Nephron progenitor cell (in vitro differentiated cells): ENCODE measurements around the gene PTK7.
A peak's percentile ranks its signal among the peaks of the same experiment; 100 is the strongest.

ENCODE experiments used
- DNase-seq: peaks from one replicate; pipeline ENCODE4 v3.0.0; 2021
- H3K27ac Mint-ChIP-seq: 2 replicates; pipeline ENCODE4 v1.8.0; 2021; ENCODE audit warnings: mild to moderate bottlenecking, moderate library complexity, mixed read lengths
- H3K27me3 Mint-ChIP-seq: 2 replicates; pipeline ENCODE4 v1.8.0; 2021; ENCODE audit warnings: mild to moderate bottlenecking, low read depth, mixed read lengths; ENCODE audit not compliant: poor library complexity
- H3K36me3 Mint-ChIP-seq: 2 replicates; pipeline ENCODE4 v1.8.0; 2021; ENCODE audit warnings: low read depth, mixed read lengths
- H3K4me1 Mint-ChIP-seq: 2 replicates; pipeline ENCODE4 v1.8.0; 2021; ENCODE audit warnings: mixed read lengths
- H3K4me3 Mint-ChIP-seq: 2 replicates; pipeline ENCODE4 v1.8.0; 2021; ENCODE audit warnings: mild to moderate bottlenecking, moderate library complexity, mixed read lengths
- H3K9me3 Mint-ChIP-seq: 2 replicates; pipeline ENCODE4 v1.8.0; 2021; ENCODE audit warnings: mild to moderate bottlenecking, moderate library complexity, mixed read lengths
- TF ChIP-seq, protein P1 (sequence below): fragments of 200-600 bp; sonication (generic); IDR thresholded peaks from 2 replicates; pipeline ENCODE4 v1.5.0; 2021; ENCODE audit warnings: antibody characterized with exemption

Gene PTK7

DNA sequence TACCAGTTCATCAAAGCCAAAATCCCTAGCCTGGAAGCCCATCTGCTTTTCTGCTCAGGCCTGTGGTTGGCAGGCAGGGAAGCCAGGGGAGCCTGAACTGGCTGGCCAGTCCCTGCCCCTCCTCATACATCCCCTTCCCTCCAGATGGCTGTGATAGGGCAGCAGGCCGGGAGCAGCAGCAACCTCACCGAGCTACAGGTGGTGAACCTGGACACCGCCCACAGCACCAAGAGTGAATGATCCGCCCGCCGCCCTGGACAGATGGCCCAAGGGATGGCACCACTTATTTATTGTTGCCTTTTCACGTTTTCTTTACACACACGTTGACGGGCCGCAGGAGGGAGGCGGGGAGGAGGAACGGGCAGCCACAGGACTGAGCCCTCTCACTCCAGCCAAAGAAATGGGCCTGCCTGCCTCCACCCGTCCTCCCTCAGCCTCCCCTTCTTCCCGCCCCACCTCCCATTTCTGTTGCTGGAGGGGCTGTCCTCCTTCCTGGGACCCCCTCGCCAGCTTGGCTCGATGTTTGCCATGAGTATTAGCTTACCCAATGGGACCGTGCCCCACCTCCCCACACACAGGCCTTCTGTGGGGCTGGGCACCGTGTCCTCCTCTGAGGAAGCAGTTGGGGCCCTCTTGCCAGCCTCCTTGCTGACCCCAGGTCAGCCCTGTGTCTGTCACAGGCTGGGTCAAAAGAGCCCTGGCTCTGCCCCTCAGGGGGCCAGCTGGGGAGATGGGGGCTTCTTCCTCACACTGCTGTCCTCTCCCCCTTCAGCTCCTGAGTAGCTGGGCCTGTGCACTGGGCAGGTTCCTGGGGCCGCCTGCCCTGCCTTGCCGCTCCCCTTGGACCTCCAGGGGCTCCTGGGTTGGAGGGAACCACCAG is 103.1 kb downstream of the PTK7 start:
- Mint-ChIP-seq H3K36me3 (peaks cover 34% of the 10 kb centered on the region), H3K9me3 (no peaks in the 10 kb centered on the region), H3K4me1 (peaks cover 62% of the 10 kb centered on the region), H3K27me3 (peaks cover 3% of the 10 kb centered on the region), H3K27ac (no peak overlapping the region), H3K4me3 (no peak overlapping the region)
- TF ChIP-seq, protein P1, sequence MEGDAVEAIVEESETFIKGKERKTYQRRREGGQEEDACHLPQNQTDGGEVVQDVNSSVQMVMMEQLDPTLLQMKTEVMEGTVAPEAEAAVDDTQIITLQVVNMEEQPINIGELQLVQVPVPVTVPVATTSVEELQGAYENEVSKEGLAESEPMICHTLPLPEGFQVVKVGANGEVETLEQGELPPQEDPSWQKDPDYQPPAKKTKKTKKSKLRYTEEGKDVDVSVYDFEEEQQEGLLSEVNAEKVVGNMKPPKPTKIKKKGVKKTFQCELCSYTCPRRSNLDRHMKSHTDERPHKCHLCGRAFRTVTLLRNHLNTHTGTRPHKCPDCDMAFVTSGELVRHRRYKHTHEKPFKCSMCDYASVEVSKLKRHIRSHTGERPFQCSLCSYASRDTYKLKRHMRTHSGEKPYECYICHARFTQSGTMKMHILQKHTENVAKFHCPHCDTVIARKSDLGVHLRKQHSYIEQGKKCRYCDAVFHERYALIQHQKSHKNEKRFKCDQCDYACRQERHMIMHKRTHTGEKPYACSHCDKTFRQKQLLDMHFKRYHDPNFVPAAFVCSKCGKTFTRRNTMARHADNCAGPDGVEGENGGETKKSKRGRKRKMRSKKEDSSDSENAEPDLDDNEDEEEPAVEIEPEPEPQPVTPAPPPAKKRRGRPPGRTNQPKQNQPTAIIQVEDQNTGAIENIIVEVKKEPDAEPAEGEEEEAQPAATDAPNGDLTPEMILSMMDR = no peak
- no peak for DNase-seq

DNA sequence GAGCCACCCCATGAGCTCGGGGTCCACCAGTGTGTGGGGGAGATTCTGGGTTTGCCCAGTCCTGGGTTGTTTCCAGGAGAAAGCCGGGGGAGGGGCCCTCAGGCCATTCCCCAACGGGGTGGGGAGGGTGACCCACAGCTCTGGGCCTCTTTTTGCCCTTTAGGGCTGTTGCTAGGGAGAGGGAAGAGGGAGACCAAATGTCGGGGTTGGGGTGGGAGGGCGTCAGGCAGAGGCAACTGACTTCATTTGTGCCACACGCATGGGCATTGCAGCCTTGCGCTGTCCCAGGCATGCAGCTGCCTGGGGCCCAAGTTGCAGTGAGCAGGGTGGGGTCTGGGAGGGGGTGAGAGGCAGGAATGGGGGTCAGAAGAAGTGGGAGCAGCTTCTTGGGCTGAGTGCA is 103.9 kb downstream of the PTK7 start:
- H3K4me1 Mint-ChIP-seq = peaks cover 58% of the 10 kb centered on the region
- H3K36me3 Mint-ChIP-seq = peaks cover 36% of the 10 kb centered on the region
- DNase-seq = no peak
- H3K27ac Mint-ChIP-seq = no peak overlapping the region
- no peaks in the 10 kb centered on the region for H3K9me3 Mint-ChIP-seq
- no peak overlapping the region for H3K4me3 Mint-ChIP-seq
- peaks cover 3% of the 10 kb centered on the region for H3K27me3 Mint-ChIP-seq
- TF ChIP-seq, protein P1 = no peak

DNA sequence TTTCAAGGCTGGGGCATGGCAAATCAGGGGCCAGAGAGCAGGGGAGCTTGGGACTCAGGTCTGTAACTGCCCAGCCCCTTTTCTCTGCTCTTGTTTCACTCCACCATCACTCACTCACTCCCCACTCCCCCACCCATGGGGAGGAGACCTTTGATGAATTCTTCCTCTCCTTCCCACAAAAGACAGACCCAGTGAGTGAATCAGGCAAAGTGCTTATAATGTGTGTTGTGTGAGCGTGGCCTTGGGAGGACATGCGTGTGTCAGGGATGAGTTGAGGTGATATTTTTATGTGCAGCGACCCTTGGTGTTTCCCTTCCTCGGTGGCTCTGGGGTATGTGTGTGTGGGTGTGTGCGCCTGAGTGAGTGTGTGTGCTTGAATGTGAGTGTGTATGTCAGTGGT is 104.9 kb downstream of the PTK7 start:
- DNase-seq = no peak
- Mint-ChIP-seq H3K27me3 (peaks cover 3% of the 10 kb centered on the region), H3K9me3 (no peaks in the 10 kb centered on the region), H3K27ac (peak overlapping the region; percentile 96), H3K36me3 (peaks cover 37% of the 10 kb centered on the region), H3K4me1 (peaks cover 56% of the 10 kb centered on the region), H3K4me3 (peak overlapping the region; percentile 91)
- TF ChIP-seq, protein P1 = no peak

DNA sequence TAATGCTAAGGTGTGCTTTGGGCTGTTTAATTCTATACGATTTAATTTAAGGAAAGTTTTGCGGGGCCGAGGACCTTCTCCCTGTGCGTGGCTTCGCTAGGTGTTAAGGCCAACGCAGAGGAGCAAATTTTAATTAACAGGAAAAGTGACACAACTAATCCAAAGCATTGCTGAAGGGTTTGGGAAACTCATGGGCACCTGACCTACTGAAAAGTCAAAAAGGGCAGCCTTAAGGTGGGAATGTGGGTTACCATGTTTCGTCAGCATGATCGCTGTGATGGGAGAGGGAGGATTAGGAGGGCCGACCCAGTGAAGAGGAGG is 105.5 kb downstream of the PTK7 start:
- no peaks in the 10 kb centered on the region for H3K9me3 Mint-ChIP-seq

DNA sequence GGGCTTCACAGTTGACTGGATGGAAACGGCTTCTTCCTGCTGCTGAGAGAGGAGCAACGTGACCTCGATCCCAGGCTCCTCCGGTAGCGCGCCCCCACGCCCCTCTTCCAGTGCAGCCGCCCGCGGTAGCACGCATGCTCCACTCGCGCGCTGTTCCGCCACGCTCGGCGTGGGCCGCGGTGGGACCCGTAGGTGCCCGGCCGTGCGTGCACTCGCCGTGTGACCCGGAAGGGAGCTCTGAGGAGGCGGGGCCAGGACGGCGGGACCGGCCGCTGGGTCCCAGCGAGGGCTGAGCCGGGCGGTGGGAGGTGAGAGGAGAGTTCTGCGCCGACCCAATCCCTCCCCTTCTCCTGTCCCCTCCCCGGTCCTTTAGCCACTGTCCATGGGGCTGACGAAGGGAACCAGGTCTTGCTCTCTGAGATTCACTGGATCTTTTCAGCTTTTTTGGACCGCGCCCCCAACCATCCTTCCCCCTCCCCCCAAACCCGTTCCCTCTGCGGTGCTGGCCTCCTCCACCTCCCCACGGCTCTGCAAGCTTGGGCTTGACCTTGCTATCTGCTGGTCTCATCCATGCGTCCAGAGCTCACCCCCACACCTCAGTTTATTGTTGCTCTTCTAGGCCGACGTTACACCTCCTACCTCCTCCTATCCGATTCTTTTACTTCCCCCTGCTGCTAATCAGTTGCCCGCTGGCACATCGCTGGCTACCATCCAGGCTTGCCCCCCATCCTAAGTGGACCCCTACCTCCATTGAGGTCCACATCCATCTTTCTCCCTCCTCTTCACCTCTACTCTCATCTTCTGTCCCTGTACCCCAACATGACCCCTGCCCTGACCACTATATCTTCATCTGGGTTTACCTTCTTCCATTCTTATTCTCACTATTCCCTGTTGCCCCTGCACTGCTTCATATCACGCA is 106.1 kb downstream of the PTK7 start, which contains the start of gene CUL9:
TSS of gene CUL9 (plus strand) at position 255 of the 919 bp plus-strand sequence. CDS start 2,115 bp downstream, outside the sequence.
- peaks cover 36% of the 10 kb centered on the region for H3K36me3 Mint-ChIP-seq
- H3K4me3 Mint-ChIP-seq = peak within 1 kb of the TSS; percentile 91
- H3K27ac Mint-ChIP-seq = peak within 1 kb of the TSS; percentile 96
- no peaks in the 10 kb centered on the region for H3K27me3 Mint-ChIP-seq
- peaks cover 56% of the 10 kb centered on the region for H3K4me1 Mint-ChIP-seq
- peak; percentile 79 for DNase-seq
- TF ChIP-seq, protein P1 = no peak
- H3K9me3 Mint-ChIP-seq = no peaks in the 10 kb centered on the region

More for the DNA sequence above, 105.5 kb downstream of the PTK7 start:
- TF ChIP-seq, protein P1 = no peak
- Mint-ChIP-seq H3K36me3 (peaks cover 37% of the 10 kb centered on the region), H3K27me3 (no peaks in the 10 kb centered on the region), H3K27ac (peak overlapping the region; percentile 96), H3K4me3 (peak overlapping the region; percentile 91), H3K4me1 (peaks cover 56% of the 10 kb centered on the region)
- DNase-seq = no peak
